Stimulated activated CD4-positive, alpha-beta T cell treated with anti-CD3 and anti-CD28 coated beads, Interleukin-4, amount 100 ng/mL, for 1 hour (primary cell): ENCODE data around the gene AFF3.

Experiments
- DNase-seq: peaks from one replicate; pipeline ENCODE4 v3.0.0-alpha.2; 2020

Gene AFF3

DNA sequence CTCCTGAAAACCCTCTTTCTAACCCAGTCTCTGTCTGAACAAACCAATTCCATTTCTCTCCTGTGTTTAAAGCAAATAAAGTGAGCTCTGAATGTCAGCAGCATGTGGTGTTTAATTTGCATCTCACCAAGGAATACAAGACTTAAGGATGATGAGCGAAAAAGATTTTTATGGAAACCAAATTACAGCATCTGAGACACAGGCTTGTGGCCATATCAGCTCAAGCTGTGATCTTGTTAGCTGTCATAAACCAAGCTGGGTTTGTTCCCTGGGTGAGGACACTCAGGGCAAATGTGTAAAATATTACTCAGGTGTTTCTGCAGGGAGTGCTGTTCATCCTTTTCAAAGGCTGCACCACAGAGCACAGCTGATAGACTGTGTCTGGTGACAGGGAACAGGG, 523.2 kb downstream of the AFF3 start:
- no peak for DNase-seq

DNA sequence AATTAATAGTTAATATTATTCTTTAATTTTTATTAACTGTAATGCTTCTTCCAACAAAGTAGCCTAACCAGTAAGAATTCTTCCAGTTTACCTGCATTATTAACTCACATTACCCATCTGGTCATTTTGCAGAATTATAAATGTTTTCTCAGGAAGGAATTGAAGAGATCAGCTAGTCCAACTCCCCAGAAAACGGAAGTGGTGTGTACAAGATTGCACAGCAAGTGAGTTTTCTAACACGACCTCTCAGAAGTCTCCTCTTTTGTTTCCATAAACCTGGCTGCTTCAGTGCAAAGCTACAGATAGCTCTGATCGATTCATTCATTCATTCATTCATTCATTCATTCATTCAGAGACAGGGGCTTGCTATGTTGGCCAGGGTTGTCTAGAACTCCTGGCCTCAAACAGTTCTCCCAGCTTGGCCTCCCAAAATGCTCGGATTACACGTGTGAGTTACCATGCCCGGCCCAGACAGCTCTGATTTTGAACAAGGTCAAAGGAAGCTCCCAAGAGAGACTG, 523.8 kb downstream of the AFF3 start:
- no peak for DNase-seq

- no peak for DNase-seq
Measured at GRCh38 chr2:99617811-99618210, 524.6 kb downstream of the AFF3 start.

GRCh38 chr2:99615247-99615771, 527.1 kb downstream of the AFF3 start:
- DNase-seq, result no peak

GRCh38 chr2:99613980-99614379, 528.4 kb downstream of the AFF3 start:
- DNase-seq, result no peak

DNA sequence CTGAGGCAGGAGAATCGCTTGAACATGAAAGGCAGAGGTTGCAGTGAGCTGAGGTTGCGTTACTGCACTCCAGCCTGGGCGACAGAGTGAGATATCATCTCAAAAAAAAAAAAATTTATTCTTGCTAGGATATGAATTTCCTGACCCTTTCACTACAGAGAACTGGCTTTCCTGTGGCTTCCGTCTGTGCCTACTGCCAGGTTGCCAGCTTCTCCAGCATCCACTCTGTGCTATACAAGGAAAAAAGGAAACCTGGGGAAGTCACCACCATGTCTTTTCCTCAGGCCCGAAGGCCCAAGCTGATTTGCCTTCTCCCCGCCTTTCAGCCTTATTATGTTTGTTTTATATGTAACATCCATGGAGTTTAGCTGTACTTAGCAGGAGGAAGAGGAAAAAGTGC, 530.6 kb downstream of the AFF3 start:
- no peak for DNase-seq

- DNase-seq, result no peak
Measured at GRCh38 chr2:99611034-99611433, 531.4 kb downstream of the AFF3 start.

- DNase-seq, result no peak
Measured at GRCh38 chr2:99609851-99610381, 532.5 kb downstream of the AFF3 start.

GRCh38 chr2:99608861-99609260, 533.5 kb downstream of the AFF3 start:
- no peak for DNase-seq

DNA sequence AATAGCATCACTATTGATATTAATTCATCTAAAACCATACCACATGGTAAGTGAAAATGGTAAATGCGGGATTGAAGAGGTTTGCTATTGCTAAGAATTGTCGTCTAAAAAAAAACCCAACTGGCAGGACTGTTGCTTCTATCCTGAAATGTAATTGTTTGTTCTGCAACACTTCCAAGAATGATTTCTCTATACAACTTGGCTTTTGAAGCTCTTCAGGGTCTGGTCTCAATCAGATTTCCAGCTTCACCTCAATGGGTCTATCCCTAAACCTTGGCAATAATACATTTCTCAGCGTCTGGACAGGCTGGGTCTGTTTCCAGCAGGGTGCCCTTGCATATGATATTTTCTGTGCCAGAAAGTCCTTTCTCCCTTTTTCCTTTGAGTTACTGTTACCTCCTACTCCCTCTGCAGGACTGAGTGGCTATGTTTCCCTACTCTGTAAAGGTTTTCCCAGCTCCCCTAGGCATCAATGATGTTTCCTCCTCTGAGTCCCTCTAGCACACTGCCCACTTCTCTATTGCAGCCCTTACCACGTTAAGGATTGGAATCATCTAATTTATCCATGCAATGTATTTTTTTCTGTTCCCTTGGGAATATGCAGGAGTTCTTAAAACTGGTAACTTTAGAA, 534.4 kb downstream of the AFF3 start:
- no peak for DNase-seq

GRCh38 chr2:99607454-99607853, 534.9 kb downstream of the AFF3 start:
- DNase-seq, result no peak

- DNase-seq, result no peak
Measured at GRCh38 chr2:99605036-99605435, 537.4 kb downstream of the AFF3 start.

DNA sequence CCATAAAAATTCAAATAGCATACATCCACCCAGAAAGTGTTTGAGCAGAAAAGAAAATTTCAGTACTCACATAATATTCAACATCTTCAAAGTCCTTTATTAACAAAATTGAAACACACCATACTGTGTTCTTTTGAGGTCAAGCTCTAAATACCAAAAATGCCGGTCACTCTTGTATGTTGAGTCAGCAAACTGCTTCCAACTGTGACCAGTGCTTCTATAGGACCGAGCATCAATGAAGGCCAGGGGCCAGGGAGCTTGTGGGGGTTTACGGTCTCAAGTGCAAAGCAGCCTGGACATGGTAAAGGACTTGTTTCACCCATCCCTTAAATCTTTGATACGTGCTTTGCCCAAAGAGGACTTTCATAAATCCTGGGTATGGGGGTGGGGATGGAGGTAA, 539.9 kb downstream of the AFF3 start:
- DNase-seq, result no peak

GRCh38 chr2:99600981-99601651, 541.3 kb downstream of the AFF3 start:
- DNase-seq, result no peak

GRCh38 chr2:99598441-99598840, 543.9 kb downstream of the AFF3 start:
- DNase-seq, result no peak

DNA sequence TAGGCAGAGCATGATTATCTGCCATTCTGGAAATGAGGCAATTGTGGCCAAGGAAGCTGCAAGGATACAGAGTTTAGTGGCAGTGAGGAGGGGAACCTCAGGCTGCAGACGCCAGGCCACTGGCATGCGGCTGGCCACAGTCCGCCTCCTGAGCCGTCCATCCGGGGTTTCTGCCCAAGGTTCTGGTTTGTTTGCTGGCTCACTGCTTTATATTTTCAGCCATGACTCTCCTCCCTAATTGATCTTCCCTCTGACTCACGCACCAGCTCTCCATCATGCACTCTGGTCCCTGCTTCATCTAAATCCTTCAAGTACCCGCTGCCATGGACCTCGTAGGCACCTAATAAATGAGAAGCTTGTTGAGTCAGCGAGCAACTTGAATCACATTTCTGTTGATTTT, 544.8 kb downstream of the AFF3 start:
- no peak for DNase-seq

DNA sequence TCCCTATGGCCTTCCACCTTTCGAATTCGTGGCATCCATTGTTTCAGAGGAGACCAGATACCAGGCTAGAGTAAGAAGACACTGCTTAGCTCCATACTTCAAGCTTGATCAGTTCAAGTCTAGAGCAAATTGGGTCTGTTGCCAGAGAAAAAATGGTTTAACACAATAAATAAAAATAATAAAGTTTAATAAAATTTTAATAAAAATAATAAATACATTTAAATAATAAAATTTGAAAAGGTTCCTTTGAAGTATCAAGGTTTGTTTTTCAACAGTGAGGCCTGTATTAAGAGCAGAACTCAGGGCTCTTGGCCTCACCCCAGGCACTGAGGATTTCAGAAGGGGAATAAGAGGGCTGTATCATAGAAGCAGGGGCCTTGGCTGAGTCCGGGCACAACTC, 547.0 kb downstream of the AFF3 start:
- DNase-seq, result no peak

- DNase-seq, result no peak
Measured at GRCh38 chr2:99593692-99594427, 548.5 kb downstream of the AFF3 start.

GRCh38 chr2:99576775-99577174, 565.6 kb downstream of the AFF3 start:
- DNase-seq, result no peak

DNA sequence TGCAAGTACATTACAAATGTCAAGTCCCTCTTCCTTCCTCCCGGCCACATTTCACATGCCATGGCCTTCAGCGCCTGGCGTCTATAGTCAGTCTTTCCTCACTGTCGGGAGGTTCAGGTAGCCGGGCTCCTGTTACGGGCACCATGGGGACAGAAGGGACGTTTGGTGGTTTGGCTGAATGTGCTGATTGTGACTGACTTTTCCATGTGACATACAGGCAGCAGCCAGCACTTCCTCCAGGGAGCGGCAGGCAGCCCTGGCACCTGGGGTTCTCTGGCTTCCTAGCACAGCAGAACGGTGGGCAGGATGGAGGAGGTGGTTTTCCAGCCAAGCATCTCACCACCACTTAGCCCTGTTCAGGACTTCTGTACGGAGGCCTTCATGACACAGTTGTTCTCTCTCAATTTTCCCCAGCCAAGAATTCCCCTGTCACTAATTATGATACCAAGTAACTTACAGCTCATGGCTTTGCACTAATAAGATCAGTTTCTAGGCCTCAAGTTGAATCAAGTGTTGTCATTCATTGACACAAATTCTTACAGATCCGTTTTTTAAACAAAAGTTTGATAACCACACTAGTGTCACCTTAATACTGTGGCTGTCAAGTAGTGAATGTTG, 568.6 kb downstream of the AFF3 start:
- no peak for DNase-seq

DNA sequence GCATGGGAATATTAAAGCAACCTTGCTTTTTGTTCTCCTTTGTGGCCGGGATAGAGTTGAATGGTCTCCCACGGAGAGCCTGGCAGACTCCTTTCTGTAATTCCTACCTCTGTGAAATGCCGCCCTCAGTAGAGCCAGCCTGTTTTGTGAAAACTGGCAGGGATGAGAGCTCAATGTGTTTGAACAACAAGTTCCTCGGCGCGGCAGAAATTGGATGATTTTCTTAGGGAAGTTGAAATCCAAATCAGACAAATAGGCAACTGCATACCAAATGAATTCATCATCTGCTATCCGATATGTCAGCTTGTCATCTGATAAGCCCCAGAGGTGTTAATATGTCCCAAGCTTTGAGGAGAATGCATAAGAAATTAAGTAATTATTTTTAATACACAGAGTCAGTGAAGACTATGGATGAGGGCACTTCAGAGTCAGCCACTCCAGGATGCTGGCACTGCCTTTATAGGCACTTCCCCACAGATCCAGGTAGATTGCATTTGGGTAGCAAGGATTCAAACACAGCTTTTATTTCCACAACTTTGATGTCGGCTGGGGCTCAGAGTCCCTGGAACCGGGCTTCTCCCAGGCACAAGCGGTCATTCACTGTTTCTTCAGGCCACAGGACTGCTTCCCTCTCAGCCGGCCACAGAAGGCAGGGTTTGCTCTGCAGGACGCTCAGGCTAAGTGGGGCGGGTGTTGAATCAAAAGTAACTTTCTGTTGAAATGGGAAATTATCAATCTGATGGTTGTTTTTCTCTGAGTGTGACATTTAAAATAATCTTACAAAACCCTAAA, 569.8 kb downstream of the AFF3 start:
- DNase-seq, result no peak

- DNase-seq, result no peak
Measured at GRCh38 chr2:99571954-99572353, 570.4 kb downstream of the AFF3 start.
